GM12878 (cell line): Measurements from ENCODE around the gene AKR1B1. TPM values are rescaled to one million over a fixed set of nuclear protein-coding genes. Genes with fewer than 3 reads are reported as not detected.

Experiments
- ATAC-seq: fragments of 200-7000 bp; cut with Tn5 transposase; 3 replicates; pipeline ENCODE4 v1.9.1; 2020; ENCODE audit warnings: mild to moderate bottlenecking, moderate library complexity
- BruUV-seq: library from RNA; stranded (reverse); fragments of 400-500 nt; replicated peaks from 2 replicates; lab custom pipeline; 2021; lab: Mats Ljungman, UMichigan
- CTCF ChIA-PET: fragments of 300-600 bp; sonication (Branson Sonifier 250); formaldehyde crosslinking; extraction: SDS; loops from one replicate; lab custom pipeline; 2021; ENCODE audit warnings: inconsistent platforms; lab: Yijun Ruan, JAX
- POLR2A ChIA-PET: fragments of 350-600 bp; formaldehyde crosslinking; extraction: SDS; loops from one replicate; lab custom pipeline; 2021; ENCODE audit warnings: inconsistent platforms; lab: Charles Lee
- RAD21 ChIA-PET: fragments of 300-600 bp; sonication (Branson Sonifier 250); formaldehyde crosslinking; loops from one replicate; lab custom pipeline; 2023; ENCODE audit warnings: antibody characterized with exemption; ENCODE audit not compliant: unreplicated experiment; lab: Charles Lee
- SMC1A ChIA-PET: fragments of 300-600 bp; sonication (Branson Sonifier 250); formaldehyde crosslinking; loops from one replicate; lab custom pipeline; 2023; ENCODE audit not compliant: unreplicated experiment, uncharacterized antibody; lab: Charles Lee
- DNase-seq: peaks from one replicate; pipeline ENCODE4 v3.0.0-alpha.2; 2011; ENCODE audit warnings: low read depth, low spot score
- FAIRE-seq: peaks from 3 replicates; lab custom pipeline; 2011; peaks lifted over from hg19 to GRCh38; lab: Jason Lieb, UNC
- H2AFZ ChIP-seq: 2 replicates; pipeline ENCODE4 v1.6.0; 2011; ENCODE audit warnings: low read depth, low read length, control low read depth; ENCODE audit not compliant: control insufficient read depth
- H3K27ac ChIP-seq: 2 replicates; pipeline ENCODE4 v1.5.1; 2011; ENCODE audit warnings: control low read depth; ENCODE audit not compliant: control insufficient read depth, insufficient read depth
- H3K27me3 ChIP-seq, 2 experiments: replicated peaks in 1 of 2; 2 replicates each; pipeline versions ENCODE4 v1.6.0 to v1.6.1; 2011; ENCODE audit warnings: low read length in 1 of 2; ENCODE audit not compliant: control insufficient read depth in 2 of 2, insufficient read depth in 2 of 2
- H3K36me3 ChIP-seq, 2 experiments: 2 replicates each; pipeline ENCODE4 v1.5.1; 2011; ENCODE audit warnings: low read length in 1 of 2; ENCODE audit not compliant: control insufficient read depth in 2 of 2, insufficient read depth in 2 of 2
- H3K4me1 ChIP-seq: 2 replicates; pipeline ENCODE4 v1.6.1; 2011; ENCODE audit warnings: mild to moderate bottlenecking, low read length, moderate library complexity, mixed read lengths; ENCODE audit not compliant: control insufficient read depth, insufficient read depth
- H3K4me2 ChIP-seq: 2 replicates; pipeline ENCODE4 v1.6.0; 2011; ENCODE audit warnings: control low read depth; ENCODE audit not compliant: control insufficient read depth, insufficient read depth
- H3K4me3 ChIP-seq: fragments of 200-600 bp; sonication (generic); 2 replicates; pipeline ENCODE4 v1.5.1; 2016
- H3K79me2 ChIP-seq: 2 replicates; pipeline ENCODE4 v1.6.0; 2011; ENCODE audit warnings: low read length; ENCODE audit not compliant: control insufficient read depth, insufficient read depth
- H3K9ac ChIP-seq: 2 replicates; pipeline ENCODE4 v1.8.0; 2011; ENCODE audit warnings: low read length, control low read depth, mixed read lengths; ENCODE audit not compliant: control insufficient read depth, insufficient read depth
- H3K9me3 ChIP-seq: replicated peaks from 3 replicates; pipeline ENCODE4 v1.5.1; 2011; ENCODE audit warnings: mild to moderate bottlenecking, low read length; ENCODE audit not compliant: control insufficient read depth, insufficient read depth
- H4K20me1 ChIP-seq: 2 replicates; pipeline ENCODE4 v1.6.0; 2011; ENCODE audit not compliant: control insufficient read depth, insufficient read depth
- ATF7 ChIP-seq: fragments of 450-650 bp; IDR thresholded peaks from 2 replicates; pipeline ENCODE4 v1.6.1; 2016; ENCODE audit warnings: low read depth, mild to moderate bottlenecking
- BRCA1 ChIP-seq: IDR thresholded peaks from 2 replicates; pipeline ENCODE4 v1.6.1; 2011; ENCODE audit warnings: low read depth, low read length, improper control_type of control experiment
- CHD4 ChIP-seq: fragments of 200-600 bp; sonication (generic); IDR thresholded peaks from 2 replicates; pipeline ENCODE4 v1.6.1; 2016; ENCODE audit warnings: mild to moderate bottlenecking
- ESRRA ChIP-seq: IDR thresholded peaks from 2 replicates; pipeline ENCODE4 v1.6.1; 2012; ENCODE audit warnings: mild to moderate bottlenecking, low read length, improper control_type of control experiment
- EZH2 ChIP-seq: IDR thresholded peaks from 2 replicates; pipeline ENCODE4 v1.6.1; 2012; ENCODE audit warnings: low read depth, mild to moderate bottlenecking, control low read depth, inconsistent platforms, low read length, borderline replicate concordance; ENCODE audit not compliant: control insufficient read depth
- IRF4 ChIP-seq: IDR thresholded peaks from 2 replicates; pipeline ENCODE4 v1.6.1; 2011; ENCODE audit warnings: low read depth, low read length
- JUND ChIP-seq: IDR thresholded peaks from 2 replicates; pipeline ENCODE4 v1.6.1; 2012; ENCODE audit warnings: low read depth, mild to moderate bottlenecking, low read length, improper control_type of control experiment, moderate library complexity
- NR2C2 ChIP-seq: IDR thresholded peaks from 2 replicates; pipeline ENCODE4 v1.6.1; 2011; ENCODE audit warnings: borderline replicate concordance, low read depth; ENCODE audit not compliant: control insufficient read depth, insufficient read length
- RAD21 ChIP-seq: IDR thresholded peaks from 2 replicates; pipeline ENCODE4 v1.6.1; 2011; ENCODE audit warnings: mild to moderate bottlenecking, low read depth, low read length, moderate library complexity; ENCODE audit not compliant: insufficient read depth
- SPI1 ChIP-seq: IDR thresholded peaks from 2 replicates; pipeline ENCODE4 v1.6.1; 2011; ENCODE audit warnings: low read depth, mild to moderate bottlenecking, low read length, moderate library complexity, borderline replicate concordance; ENCODE audit not compliant: insufficient read depth
- SREBF1 ChIP-seq: IDR thresholded peaks from 2 replicates; pipeline ENCODE4 v1.6.1; 2012; ENCODE audit warnings: mild to moderate bottlenecking, low read length
- WRNIP1 ChIP-seq: IDR thresholded peaks from 2 replicates; pipeline ENCODE4 v1.6.1; 2011; ENCODE audit warnings: low read depth, low read length, improper control_type of control experiment, borderline replicate concordance
- ZNF217 ChIP-seq: fragments of 450-650 bp; IDR thresholded peaks from 2 replicates; pipeline ENCODE4 v1.6.1; 2017; ENCODE audit warnings: antibody characterized with exemption, mild to moderate bottlenecking
- ZNF622 ChIP-seq: fragments of 450-650 bp; IDR thresholded peaks from 2 replicates; pipeline ENCODE4 v1.6.1; 2017; ENCODE audit warnings: mild to moderate bottlenecking, inconsistent platforms
- WGBS: methylation state at CpG from one replicate; pipeline ENCODE4 v1.1.6; 2016; ENCODE audit warnings: low lambda C conversion rate; ENCODE audit not compliant: insufficient replicate concordance, insufficient coverage; ENCODE audit errors: missing lambda C conversion rate; 5-methylcytosine and 5-hydroxymethylcytosine counted together
- in situ Hi-C: fragments of 300-500 bp; cut with MboI; formaldehyde crosslinking; loops from 9 replicates; pipeline ENCODE4 v1.14.3; 2018; ENCODE audit warnings: mixed read lengths
- intact Hi-C: fragments of 100-400 bp; cut with micrococcal nuclease; formaldehyde crosslinking; loops from one replicate; pipeline ENCODE4 v1.14.2; 2022; ENCODE audit not compliant: unreplicated experiment
- polyA plus RNA-seq, 11 experiments: library from polyadenylated mRNA; depleted of rRNA in 4 of 11; unstranded in 6 of 11; stranded (reverse) in 5 of 11; fragments of >200 nt; fragmentation: Nextera tagmentation in 4 of 11; fragmentation: Illumina TruSeq in 1 of 11; extraction: Ambion mirVana in 4 of 11; extraction: Trizol in 1 of 11; gene quantifications; 1 replicate in 1 of 11; 2 replicates in 10 of 11; pipeline versions ENCODE4 v1.2.1 to v1.2.3, GENCODE V29; 2011 to 2016; ENCODE audit warnings: inconsistent platforms in 2 of 11, missing spikeins in 2 of 11, low read depth in 1 of 11
- total RNA-seq, 4 experiments: library from RNA; depleted of rRNA in 3 of 4; stranded (reverse); fragments of >200 nt in 3 of 4; fragmentation: Illumina TruSeq in 1 of 4; extraction: Trizol in 1 of 4; gene quantifications; 2 replicates each; pipeline versions ENCODE4 v1.2.1 to v1.2.3, GENCODE V29; 2013 to 2021
- TF ChIP-seq, protein P1 (sequence below): fragments of 450-650 bp; IDR thresholded peaks from 2 replicates; pipeline ENCODE4 v1.6.1; 2016; ENCODE audit warnings: mild to moderate bottlenecking
- TF ChIP-seq, protein P2 (sequence below): fragments of 450-650 bp; IDR thresholded peaks from 2 replicates; pipeline ENCODE4 v1.6.1; 2017; ENCODE audit warnings: antibody characterized with exemption, mild to moderate bottlenecking, moderate library complexity
- TF ChIP-seq, protein P3 (sequence below): IDR thresholded peaks from 2 replicates; pipeline ENCODE4 v1.6.1; 2011; ENCODE audit warnings: low read depth, low read length, improper control_type of control experiment, borderline replicate concordance
- TF ChIP-seq, protein P4 (sequence below): IDR thresholded peaks from 2 replicates; pipeline ENCODE4 v1.6.1; 2011; ENCODE audit warnings: borderline replicate concordance, low read depth, mild to moderate bottlenecking, moderate library complexity, mixed read lengths, low read length; ENCODE audit not compliant: insufficient read depth; ENCODE audit errors: extremely low read length

The AKR1B1 gene
- total and polyA plus RNA-seq, 10 of the 15 experiments (the other 5 are each of a cell fraction or from before 2014, with no cell fraction given) = 40.4 to 252 (median 156) TPM

DNA sequence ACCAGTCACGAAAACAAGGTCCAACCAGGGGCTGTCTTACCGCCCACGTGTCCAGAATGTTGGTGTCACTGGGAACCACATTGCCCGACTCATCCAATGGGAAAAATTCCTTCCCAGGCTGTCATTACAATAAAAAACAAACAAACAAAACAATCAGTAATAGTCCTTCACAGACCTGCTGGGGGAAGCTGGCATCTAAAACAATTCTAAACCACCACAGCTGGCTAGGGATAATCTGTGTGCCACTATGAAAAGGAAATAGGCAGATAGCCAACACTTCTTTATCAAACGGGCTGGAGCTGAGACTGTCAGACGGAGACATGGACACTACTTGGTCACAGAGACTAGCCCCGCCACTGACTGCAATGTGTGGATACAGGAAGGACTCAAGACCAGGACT lies 9.2 kb downstream of the AKR1B1 start:
- Histone ChIP-seq H4K20me1 (no peaks in the 10 kb centered on the region), H2AFZ (no peak overlapping the region), H3K27ac (no peak overlapping the region), H3K4me3 (no peak overlapping the region), H3K9me3 (no peaks in the 10 kb centered on the region), H3K27me3 (no peaks in the 10 kb centered on the region), H3K4me1 (peaks cover 6% of the 10 kb centered on the region; the same call in 1 of the 2 replicates), H3K9ac (no peak overlapping the region), H3K79me2 (no peaks in the 10 kb centered on the region; the same call in 1 of the 2 replicates), H3K4me2 (no peak overlapping the region), H3K36me3 (peaks cover 3 to 18% of the 10 kb centered on the region in 2 experiments; a peak in 3 of 4 replicates)
- no TSS peak for BruUV-seq
- CTCF ChIA-PET = no interaction called here
- POLR2A ChIA-PET = no interaction called here
- no peak for TF ChIP-seq ZNF622
- TF ChIP-seq ESRRA = no peak
- TF ChIP-seq SREBF1 = no peak
- no peak for TF ChIP-seq IRF4
- TF ChIP-seq CHD4 = no peak
- TF ChIP-seq EZH2 = no peak
- TF ChIP-seq, protein P1, sequence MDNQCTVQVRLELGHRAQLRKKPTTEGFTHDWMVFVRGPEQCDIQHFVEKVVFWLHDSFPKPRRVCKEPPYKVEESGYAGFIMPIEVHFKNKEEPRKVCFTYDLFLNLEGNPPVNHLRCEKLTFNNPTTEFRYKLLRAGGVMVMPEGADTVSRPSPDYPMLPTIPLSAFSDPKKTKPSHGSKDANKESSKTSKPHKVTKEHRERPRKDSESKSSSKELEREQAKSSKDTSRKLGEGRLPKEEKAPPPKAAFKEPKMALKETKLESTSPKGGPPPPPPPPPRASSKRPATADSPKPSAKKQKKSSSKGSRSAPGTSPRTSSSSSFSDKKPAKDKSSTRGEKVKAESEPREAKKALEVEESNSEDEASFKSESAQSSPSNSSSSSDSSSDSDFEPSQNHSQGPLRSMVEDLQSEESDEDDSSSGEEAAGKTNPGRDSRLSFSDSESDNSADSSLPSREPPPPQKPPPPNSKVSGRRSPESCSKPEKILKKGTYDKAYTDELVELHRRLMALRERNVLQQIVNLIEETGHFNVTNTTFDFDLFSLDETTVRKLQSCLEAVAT = no peak
- TF ChIP-seq SPI1 = no peak
- no peak for TF ChIP-seq NR2C2
- TF ChIP-seq, protein P2, sequence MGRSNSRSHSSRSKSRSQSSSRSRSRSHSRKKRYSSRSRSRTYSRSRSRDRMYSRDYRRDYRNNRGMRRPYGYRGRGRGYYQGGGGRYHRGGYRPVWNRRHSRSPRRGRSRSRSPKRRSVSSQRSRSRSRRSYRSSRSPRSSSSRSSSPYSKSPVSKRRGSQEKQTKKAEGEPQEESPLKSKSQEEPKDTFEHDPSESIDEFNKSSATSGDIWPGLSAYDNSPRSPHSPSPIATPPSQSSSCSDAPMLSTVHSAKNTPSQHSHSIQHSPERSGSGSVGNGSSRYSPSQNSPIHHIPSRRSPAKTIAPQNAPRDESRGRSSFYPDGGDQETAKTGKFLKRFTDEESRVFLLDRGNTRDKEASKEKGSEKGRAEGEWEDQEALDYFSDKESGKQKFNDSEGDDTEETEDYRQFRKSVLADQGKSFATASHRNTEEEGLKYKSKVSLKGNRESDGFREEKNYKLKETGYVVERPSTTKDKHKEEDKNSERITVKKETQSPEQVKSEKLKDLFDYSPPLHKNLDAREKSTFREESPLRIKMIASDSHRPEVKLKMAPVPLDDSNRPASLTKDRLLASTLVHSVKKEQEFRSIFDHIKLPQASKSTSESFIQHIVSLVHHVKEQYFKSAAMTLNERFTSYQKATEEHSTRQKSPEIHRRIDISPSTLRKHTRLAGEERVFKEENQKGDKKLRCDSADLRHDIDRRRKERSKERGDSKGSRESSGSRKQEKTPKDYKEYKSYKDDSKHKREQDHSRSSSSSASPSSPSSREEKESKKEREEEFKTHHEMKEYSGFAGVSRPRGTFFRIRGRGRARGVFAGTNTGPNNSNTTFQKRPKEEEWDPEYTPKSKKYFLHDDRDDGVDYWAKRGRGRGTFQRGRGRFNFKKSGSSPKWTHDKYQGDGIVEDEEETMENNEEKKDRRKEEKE = no peak
- no peak for TF ChIP-seq ZNF217
- no peak for TF ChIP-seq RAD21
- no peak for TF ChIP-seq WRNIP1
- TF ChIP-seq BRCA1 = no peak
- TF ChIP-seq, protein P3, sequence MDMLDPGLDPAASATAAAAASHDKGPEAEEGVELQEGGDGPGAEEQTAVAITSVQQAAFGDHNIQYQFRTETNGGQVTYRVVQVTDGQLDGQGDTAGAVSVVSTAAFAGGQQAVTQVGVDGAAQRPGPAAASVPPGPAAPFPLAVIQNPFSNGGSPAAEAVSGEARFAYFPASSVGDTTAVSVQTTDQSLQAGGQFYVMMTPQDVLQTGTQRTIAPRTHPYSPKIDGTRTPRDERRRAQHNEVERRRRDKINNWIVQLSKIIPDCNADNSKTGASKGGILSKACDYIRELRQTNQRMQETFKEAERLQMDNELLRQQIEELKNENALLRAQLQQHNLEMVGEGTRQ = no peak
- no peak for TF ChIP-seq JUND
- TF ChIP-seq, protein P4, sequence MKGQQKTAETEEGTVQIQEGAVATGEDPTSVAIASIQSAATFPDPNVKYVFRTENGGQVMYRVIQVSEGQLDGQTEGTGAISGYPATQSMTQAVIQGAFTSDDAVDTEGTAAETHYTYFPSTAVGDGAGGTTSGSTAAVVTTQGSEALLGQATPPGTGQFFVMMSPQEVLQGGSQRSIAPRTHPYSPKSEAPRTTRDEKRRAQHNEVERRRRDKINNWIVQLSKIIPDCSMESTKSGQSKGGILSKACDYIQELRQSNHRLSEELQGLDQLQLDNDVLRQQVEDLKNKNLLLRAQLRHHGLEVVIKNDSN = no peak
- TF ChIP-seq ATF7 = no peak
- DNase-seq = no peak
- RAD21 ChIA-PET = no interaction called here
- in situ Hi-C loops (no loop called here), intact Hi-C loops (no loop called here)
- no peak for FAIRE-seq
- ATAC-seq = no peak
- WGBS = 96% methylated on average over 7 of the region's 7 CpGs
- SMC1A ChIA-PET = interaction anchor here (1.0 kb wide), 1 partner anchor 17 kb away, joined by 3 read pairs; no protein-coding TSS in a partner anchor
